22Rv1 (cell line): Measurements from ENCODE around the gene DENND6B.

Experiments used
- H3K27ac ChIP-seq: fragments of 450-650 bp; 2 replicates; pipeline ENCODE4 v1.5.1; 2017
- CTCF ChIP-seq: fragments of 450-650 bp; IDR thresholded peaks from 2 replicates; pipeline ENCODE4 v1.5.1; 2017; ENCODE audit warnings: mild to moderate bottlenecking
- ZFX ChIP-seq: fragments of 450-650 bp; IDR thresholded peaks from 2 replicates; pipeline ENCODE4 v1.6.1; 2017; ENCODE audit warnings: antibody characterized with exemption, borderline replicate concordance

DENND6B gene

GRCh38 chr22:50305923-50306566 lies 20.8 kb downstream of the DENND6B start:
- no peak for TF ChIP-seq CTCF
- TF ChIP-seq ZFX = no peak
- H3K27ac ChIP-seq = peak overlapping the region; percentile 95

- no peak for TF ChIP-seq ZFX
- TF ChIP-seq CTCF = no peak
- peak overlapping the region; percentile 95 for H3K27ac ChIP-seq
These were observed 21.4 kb downstream of the DENND6B start for GRCh38 chr22:50305393-50305922.

- H3K27ac ChIP-seq = peak overlapping the region; percentile 95
- TF ChIP-seq ZFX = no peak
- no peak for TF ChIP-seq CTCF
These were observed 22.1 kb downstream of the DENND6B start for GRCh38 chr22:50304528-50305392.

GRCh38 chr22:50303848-50304527 lies 22.8 kb downstream of the DENND6B start:
- TF ChIP-seq CTCF (no peak), ZFX (no peak)
- peak overlapping the region; percentile 95 for H3K27ac ChIP-seq

- peak overlapping the region; percentile 95 for H3K27ac ChIP-seq
- no peak for TF ChIP-seq CTCF
- TF ChIP-seq ZFX = no peak
These were observed 23.3 kb downstream of the DENND6B start for GRCh38 chr22:50303515-50303847.

GRCh38 chr22:50302564-50302963 lies 24.2 kb downstream of the DENND6B start:
- peak overlapping the region; percentile 95 for H3K27ac ChIP-seq
- TF ChIP-seq ZFX = no peak
- TF ChIP-seq CTCF = no peak
